HG03439 (cell line): Measurements from ENCODE around the gene CFAP73.
"Not testable (repeated sequence)": the region's sequence is repeated elsewhere in the genome, so short reads cannot be mapped to it uniquely, and the experiment has no call there.

Source experiments
- ATAC-seq: cut with Tn5 transposase; IDR thresholded peaks from one replicate; pipeline ENCODE4 v1.9.1; 2021; ENCODE audit warnings: mild to moderate bottlenecking, moderate library complexity; ENCODE audit not compliant: unreplicated experiment

The CFAP73 gene

DNA sequence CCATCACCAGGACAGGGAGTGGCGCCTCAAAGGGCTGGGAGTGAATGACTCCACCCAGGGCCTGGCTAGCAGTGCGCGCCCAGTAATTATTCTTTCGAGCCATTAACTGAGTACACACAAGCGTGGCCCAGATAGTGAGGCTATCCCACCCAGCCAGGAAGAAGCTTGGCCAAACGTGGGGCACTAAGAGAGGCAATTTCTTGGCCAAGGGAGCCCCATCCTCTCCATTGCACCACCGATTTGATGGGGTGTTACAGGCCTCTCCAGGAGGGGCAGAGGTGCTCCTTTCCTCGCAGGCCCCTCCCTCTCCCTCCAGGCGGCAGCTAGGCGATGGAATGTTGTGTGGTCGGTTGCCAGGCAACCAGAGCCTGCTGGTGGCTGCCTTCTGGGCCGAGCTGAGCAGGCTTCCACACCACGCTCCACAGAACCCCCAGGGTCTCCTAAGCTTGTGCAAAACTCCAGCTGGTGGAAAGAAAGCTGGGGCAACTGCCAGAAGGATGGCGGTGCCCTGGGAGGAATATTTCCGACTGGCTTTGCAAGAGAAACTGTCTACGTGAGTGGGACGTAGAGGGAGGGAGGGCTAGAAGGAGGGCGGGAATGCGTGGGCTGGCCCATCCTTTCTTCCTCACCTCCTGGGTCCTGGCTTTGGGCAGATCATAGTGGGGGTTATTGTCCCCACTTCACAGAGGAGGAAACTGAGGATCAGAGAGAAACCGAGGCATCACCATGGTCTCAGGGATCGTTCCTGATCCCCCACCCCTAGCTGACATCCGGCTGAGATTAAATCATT, at the start of gene CFAP73:
Gene CFAP73 (plus strand): TSS at position 364 of the 790 bp plus-strand sequence. CDS start 134 bp downstream, at position 498.
- no peak for ATAC-seq

- ATAC-seq: no peak
Measured at GRCh38 chr12:113099764-113100163, 49.8 kb upstream of the CFAP73 start.

DNA sequence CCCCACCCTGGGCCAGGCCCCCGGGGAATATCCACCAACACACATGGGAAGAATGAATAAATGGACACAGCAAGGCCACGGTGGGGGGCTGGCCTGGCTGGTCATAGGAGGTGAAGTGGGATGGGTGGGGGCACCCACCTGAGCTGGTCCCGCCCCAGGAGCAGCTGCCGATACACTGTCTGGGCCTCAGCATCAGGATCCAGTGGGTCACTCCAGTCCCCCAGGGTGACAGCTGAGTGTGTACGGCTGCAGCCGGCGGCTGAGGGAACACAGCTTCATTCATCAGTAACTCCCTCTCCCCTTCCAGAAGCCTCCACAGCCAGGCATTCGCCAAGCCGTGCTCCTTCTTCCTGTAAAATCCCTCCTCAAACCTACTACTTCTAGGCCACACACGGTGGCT, 47.8 kb upstream of the CFAP73 start:
- no peak for ATAC-seq

- no peak for ATAC-seq
Measured at GRCh38 chr12:113102811-113103210, 46.7 kb upstream of the CFAP73 start.

- ATAC-seq: no peak
Measured at GRCh38 chr12:113103756-113104450, 45.6 kb upstream of the CFAP73 start.

DNA sequence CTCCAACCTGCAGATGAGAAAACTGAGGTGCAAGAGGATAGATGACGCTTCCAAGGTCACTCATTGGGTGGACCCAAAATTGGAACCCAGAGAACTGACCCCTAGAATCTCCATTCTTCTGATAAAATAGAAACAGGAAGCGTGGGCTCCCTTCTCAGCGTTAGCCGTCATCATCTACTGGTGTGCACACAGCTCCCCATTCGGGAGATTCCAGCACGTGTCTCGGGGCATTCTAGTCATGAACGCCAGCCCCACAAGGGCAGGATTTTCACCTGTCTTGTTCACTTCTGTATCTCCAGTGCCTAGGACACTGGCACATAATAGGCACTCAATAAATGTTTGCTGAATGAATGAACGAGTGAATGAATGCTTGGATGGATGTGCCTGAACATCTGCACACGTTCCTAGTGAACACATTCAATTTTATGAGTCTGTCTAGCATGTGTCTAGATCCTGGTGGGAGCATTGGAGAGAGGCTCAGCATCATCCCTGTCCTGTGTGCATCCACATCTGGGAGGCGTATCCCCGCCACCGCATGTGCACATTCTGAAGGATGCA, 44.5 kb upstream of the CFAP73 start:
- ATAC-seq: no peak

GRCh38 chr12:113105606-113106271, 43.8 kb upstream of the CFAP73 start:
- no peak for ATAC-seq

GRCh38 chr12:113106361-113106760, 43.2 kb upstream of the CFAP73 start:
- ATAC-seq: no peak

DNA sequence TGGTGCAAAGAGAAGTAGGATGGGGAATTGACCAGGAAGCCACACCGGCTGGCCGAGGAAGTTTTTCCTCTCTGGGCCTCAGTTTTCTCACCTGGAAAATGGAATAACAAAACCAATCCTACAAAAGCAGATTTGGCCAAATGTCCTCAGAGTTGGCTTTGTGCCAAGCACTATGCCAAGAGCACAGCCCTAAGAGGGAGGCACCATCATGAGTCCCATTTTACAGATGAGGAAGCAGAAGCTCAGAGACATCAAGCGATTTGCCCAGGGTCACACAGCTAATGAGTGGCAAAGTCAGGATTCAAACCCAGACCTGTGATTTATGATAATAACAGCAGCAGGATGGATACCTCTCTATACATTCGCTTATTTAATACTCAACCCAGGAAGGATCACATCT, 41.2 kb upstream of the CFAP73 start:
- no peak for ATAC-seq

DNA sequence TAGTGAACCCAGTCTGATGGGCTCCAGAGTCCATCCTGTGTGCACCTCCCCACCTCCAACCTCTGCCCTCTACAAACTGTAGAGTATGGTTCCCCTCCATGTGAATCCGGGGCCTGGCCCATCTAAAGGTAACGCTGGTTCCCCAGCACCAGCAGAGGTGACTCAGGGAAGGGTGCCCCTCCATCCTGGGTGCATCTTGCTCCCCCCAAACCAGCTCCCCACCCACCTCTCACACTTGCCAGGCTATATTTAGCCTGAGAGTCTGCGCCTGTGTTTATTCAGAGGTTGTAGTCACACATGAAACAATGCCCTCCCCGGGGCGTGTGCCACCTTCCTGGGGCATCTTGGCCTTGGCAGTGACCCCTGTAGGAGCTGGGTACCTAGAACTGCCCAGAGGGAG, 40.2 kb upstream of the CFAP73 start:
- no peak for ATAC-seq

- no peak for ATAC-seq
Measured at GRCh38 chr12:113109872-113110599, 39.5 kb upstream of the CFAP73 start.

GRCh38 chr12:113111247-113111646, 38.3 kb upstream of the CFAP73 start:
- ATAC-seq: no peak

DNA sequence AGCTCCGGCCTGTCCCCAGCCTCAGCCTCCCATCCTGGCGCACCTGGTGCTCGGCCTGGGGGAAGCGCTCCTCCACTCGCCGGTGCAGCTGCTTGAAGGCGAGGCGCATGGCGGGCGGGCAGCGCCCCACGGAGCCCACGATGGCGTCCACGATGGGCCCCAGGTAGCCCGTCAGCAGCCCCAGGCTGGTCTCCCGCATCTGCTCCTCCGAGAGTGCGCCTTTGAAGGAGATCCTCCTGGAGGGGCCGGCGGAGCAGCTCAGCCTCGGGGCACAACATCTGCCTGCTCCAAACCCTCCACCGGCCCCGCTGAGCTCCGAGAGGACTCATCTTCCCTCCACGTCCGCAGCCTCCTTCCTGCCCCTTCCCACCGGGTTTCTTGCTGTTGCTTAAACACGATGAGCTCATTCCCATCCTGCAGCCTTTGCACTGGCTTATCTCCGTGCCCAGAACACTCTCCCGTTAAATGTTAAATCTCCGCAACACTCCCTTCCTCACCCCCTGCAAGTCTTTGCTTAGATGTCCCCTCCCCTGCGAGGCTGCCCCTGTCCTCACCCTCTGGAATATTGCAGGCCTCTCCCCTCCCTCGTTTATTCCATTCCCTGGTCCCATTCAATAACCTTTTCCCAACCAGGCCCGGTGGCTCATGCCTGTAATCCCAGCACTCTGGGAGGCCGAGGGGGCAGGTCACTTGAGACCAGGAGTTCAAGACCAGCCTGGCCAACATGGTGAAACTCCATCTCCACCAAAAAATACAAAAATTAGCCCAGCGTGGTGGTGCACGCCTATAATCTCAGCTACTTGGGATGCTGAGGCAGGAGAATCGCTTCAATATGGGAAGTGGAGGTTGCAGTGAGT, 37.3 kb upstream of the CFAP73 start:
- no peak for ATAC-seq

GRCh38 chr12:113113397-113113796, 36.1 kb upstream of the CFAP73 start:
- ATAC-seq: no peak

DNA sequence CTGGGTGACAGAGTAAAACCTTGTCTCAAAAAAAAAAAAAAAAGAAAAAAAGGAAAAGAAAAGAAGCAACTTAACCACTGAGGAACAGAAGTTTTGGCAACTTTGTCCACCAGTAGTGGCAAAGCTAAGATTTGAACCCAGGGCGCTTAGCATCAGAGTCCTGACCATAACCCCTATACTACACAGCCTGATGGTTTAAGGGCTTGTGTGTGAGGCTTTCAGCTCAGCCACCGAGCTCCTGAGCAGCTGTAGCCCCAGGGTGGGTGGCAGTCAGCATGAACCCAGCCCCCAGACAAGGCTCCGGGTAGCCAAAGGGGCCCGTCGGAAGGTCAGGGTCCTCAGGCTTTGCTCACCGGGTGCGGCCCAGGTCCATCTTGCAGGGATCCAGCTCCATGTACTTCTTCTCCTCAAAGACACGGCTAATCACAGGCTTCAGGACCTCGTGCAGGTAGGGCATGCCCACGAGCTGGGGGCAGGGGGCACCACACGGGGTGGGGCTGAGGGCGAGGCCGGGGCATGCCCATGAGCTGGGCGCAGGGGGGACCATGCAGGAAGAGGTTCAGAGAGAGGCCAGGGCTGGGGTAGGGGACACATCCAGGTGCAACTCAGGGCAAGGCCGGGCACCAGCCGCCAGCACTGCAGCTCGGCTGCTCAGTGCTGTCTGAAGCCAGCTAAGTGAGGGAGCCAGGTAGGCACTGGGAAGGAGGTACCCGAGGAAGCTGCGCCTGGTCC, 34.9 kb upstream of the CFAP73 start:
- no peak for ATAC-seq

GRCh38 chr12:113115455-113116126, 33.9 kb upstream of the CFAP73 start:
- no peak for ATAC-seq

DNA sequence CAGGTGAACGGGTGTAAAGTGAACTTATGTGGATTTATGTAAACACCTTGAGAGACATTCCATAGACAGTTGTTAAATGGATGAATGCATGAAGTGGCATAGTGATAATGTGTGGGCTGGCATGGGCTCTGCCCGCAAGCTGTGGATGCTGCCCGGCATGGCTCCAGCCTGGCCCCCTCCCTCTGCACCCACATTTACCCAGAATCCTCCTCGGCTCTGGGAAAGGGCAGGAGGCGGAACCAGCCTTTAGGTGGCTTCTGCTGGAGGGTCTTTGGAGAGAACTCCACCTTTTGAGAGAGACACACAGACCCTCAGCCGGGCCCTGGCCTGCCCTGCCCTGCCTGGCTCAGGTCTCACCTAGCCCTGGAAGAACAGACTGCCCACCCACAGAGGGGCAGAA, 32.6 kb upstream of the CFAP73 start:
- no peak for ATAC-seq

DNA sequence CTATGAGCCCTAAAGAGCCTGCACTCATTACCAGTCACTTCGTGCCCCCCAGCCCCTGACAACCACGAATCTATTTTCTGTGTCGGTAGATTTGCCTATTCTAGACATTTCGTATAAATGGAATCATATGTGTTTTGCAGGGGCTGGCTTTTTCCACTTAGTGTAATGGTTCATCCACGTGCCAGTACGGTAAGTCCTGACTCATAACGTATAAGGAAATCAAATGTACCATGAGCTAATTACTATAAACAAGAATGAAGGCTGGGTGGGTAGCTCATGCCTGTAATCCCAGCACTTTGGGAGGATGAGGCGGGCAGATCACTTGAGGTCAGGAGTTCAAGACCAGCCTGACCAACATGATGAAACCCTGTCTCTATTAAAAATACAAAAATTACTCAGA, 31.8 kb upstream of the CFAP73 start:
- ATAC-seq: not testable (repeated sequence)

DNA sequence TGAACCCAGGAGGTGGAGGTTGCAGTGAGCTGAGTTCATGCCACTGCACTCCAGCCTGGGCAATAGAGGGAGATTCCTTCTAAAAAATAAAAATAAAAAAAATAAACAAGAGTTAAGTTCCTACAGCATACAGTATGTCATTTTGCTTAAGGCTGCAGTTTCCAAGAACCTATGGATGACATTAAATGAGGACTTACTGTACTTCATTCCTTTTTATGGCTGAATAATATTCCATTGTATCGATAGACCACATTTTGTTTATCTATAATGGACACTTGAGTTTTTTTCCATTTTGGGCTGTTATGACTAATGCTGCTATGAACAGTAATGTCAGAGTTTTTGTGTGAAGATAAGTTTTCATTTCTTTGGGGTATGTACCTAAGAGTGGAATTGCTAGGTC, 31.4 kb upstream of the CFAP73 start:
- ATAC-seq: no peak
